CD4-positive, alpha-beta T cell treated with Interferon alpha-2 for 1 hour (primary cell): ENCODE measurements around the gene MCOLN2.
"Not testable (repeated sequence)": the region's sequence is repeated elsewhere in the genome, so short reads cannot be mapped to it uniquely, and the experiment has no call there.

Source experiments
- DNase-seq, 2 donors: peaks; one replicate each; pipeline ENCODE4 v3.0.0-alpha.2; 2020 to 2022

MCOLN2 gene

GRCh38 chr1:84996846-84997666 lies at the start of gene MCOLN2:
Gene MCOLN2 (minus strand): TSS chr1:84997113. CDS start chr1:84996872, 241 bp downstream.
- peak; percentile 30 to 73 for DNase-seq

- DNase-seq = no peak
Observed at GRCh38 chr1:85042413-85042812, 45.5 kb upstream of the MCOLN2 start.

- no peak for DNase-seq
Observed at GRCh38 chr1:85041793-85042192, 44.9 kb upstream of the MCOLN2 start.

GRCh38 chr1:85033221-85033620 lies 36.3 kb upstream of the MCOLN2 start:
- no peak for DNase-seq

GRCh38 chr1:85030536-85030935 lies 33.6 kb upstream of the MCOLN2 start:
- no peak for DNase-seq

GRCh38 chr1:85028151-85028550 lies 31.2 kb upstream of the MCOLN2 start:
- no peak for DNase-seq

- DNase-seq = peak; percentile 45 to 70
Observed at GRCh38 chr1:85027242-85027983, 30.5 kb upstream of the MCOLN2 start.

- no peak for DNase-seq
Observed at GRCh38 chr1:85025940-85026339, 29.0 kb upstream of the MCOLN2 start.

- DNase-seq = no peak
Observed at GRCh38 chr1:85024736-85025135, 27.8 kb upstream of the MCOLN2 start.

GRCh38 chr1:85022700-85023099 lies 25.8 kb upstream of the MCOLN2 start:
- DNase-seq = no peak

GRCh38 chr1:85019994-85020393 lies 23.1 kb upstream of the MCOLN2 start:
- DNase-seq = no peak

- no peak for DNase-seq
Observed at GRCh38 chr1:85015826-85016225, 18.9 kb upstream of the MCOLN2 start.

GRCh38 chr1:85005641-85006040 lies 8.7 kb upstream of the MCOLN2 start:
- DNase-seq = not testable (repeated sequence)

GRCh38 chr1:85001742-85002141 lies 4.8 kb upstream of the MCOLN2 start:
- DNase-seq = no peak

- DNase-seq = peak; percentile 40 to 59
Observed at GRCh38 chr1:84998642-84999280, 1.8 kb upstream of the MCOLN2 start.

GRCh38 chr1:84997667-84998600 lies 1.0 kb upstream of the MCOLN2 start:
- no peak for DNase-seq

GRCh38 chr1:84995484-84996334 lies 1.2 kb downstream of the MCOLN2 start:
- peak in 1 of 2 donors; percentile 57 for DNase-seq

GRCh38 chr1:84991097-84991920 lies 5.6 kb downstream of the MCOLN2 start:
- DNase-seq = no peak

GRCh38 chr1:84988588-84988987 lies 8.3 kb downstream of the MCOLN2 start:
- peak in 1 of 2 donors; percentile 42 for DNase-seq

- DNase-seq = not testable (repeated sequence)
Observed at GRCh38 chr1:84986561-84986960, 10.4 kb downstream of the MCOLN2 start.
